RWPE2 (cell line): ENCODE results near the gene BRI3.

ENCODE experiments used
- ATAC-seq: fragments of 200-7000 bp; cut with Tn5 transposase; 3 replicates; pipeline ENCODE4 v1.9.1; 2021; ENCODE audit warnings: low read depth
- DNase-seq: peaks from one replicate; pipeline ENCODE4 v3.0.0-alpha.2; 2020; ENCODE audit warnings: low spot score
- H3K27ac ChIP-seq: fragments of 450-650 bp; 2 replicates; pipeline ENCODE4 v1.5.1; 2017; ENCODE audit warnings: mild to moderate bottlenecking; ENCODE audit not compliant: poor library complexity, severe bottlenecking
- H3K27me3 ChIP-seq: fragments of 250-450 bp; sonication (Bioruptor Pico); 2 replicates; pipeline ENCODE4 v1.5.1; 2021; ENCODE audit warnings: mild to moderate bottlenecking, moderate library complexity; ENCODE audit not compliant: insufficient read depth, poor library complexity, severe bottlenecking
- H3K36me3 ChIP-seq: fragments of 250-450 bp; sonication (Bioruptor Pico); 2 replicates; pipeline ENCODE4 v1.5.1; 2020; ENCODE audit warnings: low read depth, mild to moderate bottlenecking, moderate library complexity
- H3K4me1 ChIP-seq: fragments of 250-450 bp; sonication (Bioruptor Pico); 2 replicates; pipeline ENCODE4 v1.5.1; 2021; ENCODE audit warnings: mild to moderate bottlenecking, moderate library complexity; ENCODE audit not compliant: insufficient read depth, poor library complexity, severe bottlenecking
- H3K4me3 ChIP-seq: fragments of 250-450 bp; sonication (Bioruptor Pico); 2 replicates; pipeline ENCODE4 v1.5.1; 2021; ENCODE audit warnings: mild to moderate bottlenecking, moderate library complexity; ENCODE audit not compliant: severe bottlenecking
- H3K9me3 ChIP-seq: fragments of 250-450 bp; sonication (Bioruptor Pico); 2 replicates; pipeline ENCODE4 v1.5.1; 2021; ENCODE audit warnings: mild to moderate bottlenecking, moderate library complexity; ENCODE audit not compliant: severe bottlenecking
- TF ChIP-seq, protein P1 (sequence below): fragments of 450-650 bp; IDR thresholded peaks from one replicate; pipeline ENCODE4 v1.5.1; 2017; ENCODE audit warnings: mild to moderate bottlenecking, moderate library complexity; ENCODE audit not compliant: poor library complexity, severe bottlenecking

BRI3 gene

DNA sequence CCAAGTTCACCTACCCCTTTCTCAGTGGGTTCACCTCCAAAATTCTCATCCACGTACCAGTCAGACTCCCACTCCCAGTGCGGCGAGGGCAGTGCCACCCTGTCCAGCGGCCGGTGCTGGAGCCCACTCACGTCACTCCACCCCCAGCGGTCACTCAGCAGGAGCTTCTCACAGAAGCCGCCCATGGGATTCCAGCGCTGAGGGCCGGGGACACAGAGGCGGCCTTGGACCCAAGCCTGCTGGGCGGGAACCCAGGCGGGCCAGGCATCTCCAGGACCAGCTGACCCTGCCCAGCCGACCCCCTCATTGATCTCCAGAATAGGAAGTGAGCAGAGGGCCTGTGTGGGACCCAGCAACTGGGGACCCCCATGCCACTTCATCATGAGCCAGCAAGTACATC, 36.6 kb upstream of the BRI3 start:
- Histone ChIP-seq H3K27me3 (no peaks in the 10 kb centered on the region), H3K36me3 (no peaks in the 10 kb centered on the region), H3K4me3 (no peak overlapping the region), H3K27ac (no peak overlapping the region), H3K4me1 (no peaks in the 10 kb centered on the region), H3K9me3 (no peaks in the 10 kb centered on the region)
- DNase-seq = no peak
- TF ChIP-seq, protein P1, sequence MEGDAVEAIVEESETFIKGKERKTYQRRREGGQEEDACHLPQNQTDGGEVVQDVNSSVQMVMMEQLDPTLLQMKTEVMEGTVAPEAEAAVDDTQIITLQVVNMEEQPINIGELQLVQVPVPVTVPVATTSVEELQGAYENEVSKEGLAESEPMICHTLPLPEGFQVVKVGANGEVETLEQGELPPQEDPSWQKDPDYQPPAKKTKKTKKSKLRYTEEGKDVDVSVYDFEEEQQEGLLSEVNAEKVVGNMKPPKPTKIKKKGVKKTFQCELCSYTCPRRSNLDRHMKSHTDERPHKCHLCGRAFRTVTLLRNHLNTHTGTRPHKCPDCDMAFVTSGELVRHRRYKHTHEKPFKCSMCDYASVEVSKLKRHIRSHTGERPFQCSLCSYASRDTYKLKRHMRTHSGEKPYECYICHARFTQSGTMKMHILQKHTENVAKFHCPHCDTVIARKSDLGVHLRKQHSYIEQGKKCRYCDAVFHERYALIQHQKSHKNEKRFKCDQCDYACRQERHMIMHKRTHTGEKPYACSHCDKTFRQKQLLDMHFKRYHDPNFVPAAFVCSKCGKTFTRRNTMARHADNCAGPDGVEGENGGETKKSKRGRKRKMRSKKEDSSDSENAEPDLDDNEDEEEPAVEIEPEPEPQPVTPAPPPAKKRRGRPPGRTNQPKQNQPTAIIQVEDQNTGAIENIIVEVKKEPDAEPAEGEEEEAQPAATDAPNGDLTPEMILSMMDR = no peak
- ATAC-seq = no peak

DNA sequence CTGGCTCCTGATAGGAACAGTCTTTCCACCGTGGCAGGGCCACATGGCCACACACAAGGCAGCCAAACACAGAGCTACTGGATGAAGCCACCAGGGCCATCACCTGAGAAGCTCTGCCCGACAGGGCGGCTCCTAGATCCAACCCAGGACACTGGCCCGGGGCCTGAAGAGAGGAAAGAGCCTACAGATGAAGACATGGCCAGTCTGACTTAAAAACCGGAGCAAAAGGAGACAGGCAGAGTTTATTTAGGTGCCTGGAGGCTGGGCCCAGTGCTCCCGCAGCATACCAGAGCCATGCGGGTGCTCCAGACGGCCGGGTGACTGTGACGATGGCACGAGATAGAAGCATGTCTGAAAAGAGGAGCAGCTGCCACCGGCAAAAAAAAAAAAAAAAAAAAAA, 33.3 kb upstream of the BRI3 start:
- H3K9me3 ChIP-seq = no peaks in the 10 kb centered on the region
- H3K27me3 ChIP-seq = no peaks in the 10 kb centered on the region
- H3K36me3 ChIP-seq = no peaks in the 10 kb centered on the region
- no peak overlapping the region for H3K4me3 ChIP-seq
- DNase-seq = no peak
- peaks cover 6% of the 10 kb centered on the region for H3K4me1 ChIP-seq
- H3K27ac ChIP-seq = no peak overlapping the region
- no peak for ATAC-seq
- TF ChIP-seq, protein P1 = no peak

DNA sequence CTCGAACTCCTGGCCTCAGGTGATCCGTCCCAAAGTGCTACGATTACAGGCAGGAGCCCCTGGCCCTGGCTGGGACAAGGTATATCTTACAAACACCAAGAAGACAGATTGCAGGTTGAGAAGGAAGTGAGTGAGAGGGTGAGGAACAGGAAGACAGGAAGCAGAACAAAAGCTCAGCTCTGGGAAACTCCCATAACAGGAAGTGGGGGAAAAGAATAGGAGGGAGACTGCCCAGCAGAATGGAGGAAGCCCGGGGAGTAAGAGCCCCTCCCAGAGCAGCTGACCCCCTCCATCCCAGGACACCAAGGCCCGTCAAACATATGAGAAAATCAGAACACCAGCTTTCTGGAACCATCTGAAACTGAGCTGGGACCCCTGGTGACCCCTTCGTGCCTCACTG, 32.4 kb upstream of the BRI3 start:
- TF ChIP-seq, protein P1 = no peak
- no peak overlapping the region for H3K4me3 ChIP-seq
- peaks cover 6% of the 10 kb centered on the region for H3K4me1 ChIP-seq
- no peaks in the 10 kb centered on the region for H3K9me3 ChIP-seq
- no peak for DNase-seq
- no peaks in the 10 kb centered on the region for H3K36me3 ChIP-seq
- no peak for ATAC-seq
- H3K27me3 ChIP-seq = no peaks in the 10 kb centered on the region
- no peak overlapping the region for H3K27ac ChIP-seq

DNA sequence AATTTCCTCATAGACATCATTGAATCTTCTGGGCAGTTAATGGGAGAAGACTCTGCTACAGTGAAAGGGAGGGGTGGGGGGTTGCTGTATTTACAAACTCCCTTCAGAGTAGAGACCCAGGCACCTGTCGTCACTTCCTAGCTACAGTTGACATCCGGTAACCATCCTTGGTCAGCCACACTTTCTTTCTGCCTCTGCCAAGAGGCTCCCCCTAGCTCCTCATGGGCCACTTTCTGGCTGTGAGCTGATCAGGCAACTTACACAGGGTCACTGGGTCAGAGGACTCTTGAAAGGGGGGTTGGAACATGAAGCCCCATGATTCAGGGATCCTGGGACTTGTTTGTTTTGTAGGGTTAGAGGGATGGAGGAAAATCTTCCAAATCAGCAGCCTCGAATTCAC, 30.7 kb upstream of the BRI3 start:
- Histone ChIP-seq H3K4me3 (peak overlapping the region; percentile 55), H3K27me3 (no peaks in the 10 kb centered on the region), H3K27ac (peak overlapping the region; percentile 26), H3K9me3 (no peaks in the 10 kb centered on the region), H3K36me3 (no peaks in the 10 kb centered on the region), H3K4me1 (peaks cover 6% of the 10 kb centered on the region)
- no peak for DNase-seq
- TF ChIP-seq, protein P1 = no peak
- no peak for ATAC-seq

DNA sequence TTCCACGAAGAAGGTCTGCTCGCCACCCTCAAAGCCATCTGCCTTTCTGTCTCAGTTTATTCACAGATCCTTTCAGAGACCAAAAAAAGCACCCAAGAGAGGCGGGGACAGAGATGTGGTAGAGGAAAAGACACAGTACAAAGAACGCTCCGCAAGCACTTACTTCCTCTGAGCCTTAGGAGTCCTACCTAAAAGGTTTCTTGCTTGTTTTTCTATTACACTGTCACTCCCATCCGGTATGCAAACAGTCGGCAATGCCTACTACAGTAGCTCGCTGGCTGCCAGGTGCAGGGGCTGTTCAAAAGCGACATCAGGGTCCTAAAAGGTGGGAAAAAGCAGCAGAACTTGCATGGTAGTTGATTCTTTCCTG, 30.3 kb upstream of the BRI3 start:
- no peak for DNase-seq
- Histone ChIP-seq H3K27ac (peak overlapping the region; percentile 26), H3K4me3 (peak overlapping the region; percentile 55), H3K36me3 (peaks cover 2% of the 10 kb centered on the region; the same call in 1 of the 2 replicates), H3K27me3 (no peaks in the 10 kb centered on the region), H3K9me3 (no peaks in the 10 kb centered on the region), H3K4me1 (peaks cover 6% of the 10 kb centered on the region)
- TF ChIP-seq, protein P1 = no peak
- peak; percentile 2; the same call in 2 of the 3 replicates for ATAC-seq
